ENCODE measurements around the gene ACTA2.

The ACTA2 gene

DNA sequence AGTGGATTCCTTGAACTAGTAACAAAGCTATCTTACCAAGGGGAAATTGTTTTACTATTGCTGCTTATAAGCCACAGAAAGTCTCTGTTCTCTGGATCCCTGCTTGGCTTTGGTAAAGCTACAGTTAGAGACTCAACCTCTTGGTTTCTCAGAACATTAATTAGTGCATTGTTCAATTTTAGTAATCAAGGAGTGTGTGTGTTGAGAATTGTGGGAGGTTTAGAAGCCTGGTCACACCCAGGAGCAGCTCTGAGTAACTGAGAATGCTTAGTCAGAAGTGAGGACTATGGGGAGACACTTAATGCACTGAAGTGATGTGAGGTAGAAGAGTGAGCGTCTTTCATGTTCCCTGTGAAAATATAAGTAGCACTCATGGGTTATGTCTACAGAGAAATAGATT, 8.2 kb upstream of the ACTA2 start:
- in situ Hi-C loops (cut with HindIII; ENCODE audit: low pct_unique_long_range_greater_than_20kb, low sequenced_read_pairs): no loop called here
- no peak for DNase-seq (ENCODE audit: low read depth in 1 of 2, low spot score in 1 of 2)
- TF ChIP-seq JUND (IDR thresholded peaks at IDR 0.05; ENCODE audit: low read depth): no peak

DNA sequence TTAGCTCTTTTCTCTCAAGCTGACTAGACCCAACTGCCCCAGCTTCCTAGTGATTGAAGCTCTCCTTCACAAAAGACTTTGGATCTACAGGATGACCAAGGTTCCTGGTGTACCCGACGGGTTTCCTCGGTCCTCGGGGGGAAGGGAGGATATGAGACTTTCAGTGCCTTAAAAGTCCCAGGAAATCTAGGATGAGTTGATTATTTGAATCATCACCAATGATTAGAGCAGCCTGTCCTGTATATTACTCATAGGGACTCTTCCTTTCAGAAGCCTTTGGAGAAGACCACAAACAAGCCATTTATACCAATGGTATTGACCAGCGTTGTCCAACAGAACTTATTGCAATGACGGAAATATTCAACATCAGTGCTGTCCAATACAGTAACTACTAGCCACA, 6.1 kb upstream of the ACTA2 start:
- DNase-seq (ENCODE audit: low read depth in 1 of 2, low spot score in 1 of 2): no peak
- TF ChIP-seq JUND (IDR thresholded peaks at IDR 0.05; ENCODE audit: low read depth): no peak
- in situ Hi-C loops (cut with HindIII; ENCODE audit: low pct_unique_long_range_greater_than_20kb, low sequenced_read_pairs): no loop called here

GRCh38 chr10:88957381-88957780, 4.8 kb upstream of the ACTA2 start:
- in situ Hi-C loops (cut with HindIII; ENCODE audit: low pct_unique_long_range_greater_than_20kb, low sequenced_read_pairs): no loop called here
- no peak for DNase-seq (ENCODE audit: low read depth in 1 of 2, low spot score in 1 of 2)
- TF ChIP-seq JUND (IDR thresholded peaks at IDR 0.05; ENCODE audit: low read depth): no peak

DNA sequence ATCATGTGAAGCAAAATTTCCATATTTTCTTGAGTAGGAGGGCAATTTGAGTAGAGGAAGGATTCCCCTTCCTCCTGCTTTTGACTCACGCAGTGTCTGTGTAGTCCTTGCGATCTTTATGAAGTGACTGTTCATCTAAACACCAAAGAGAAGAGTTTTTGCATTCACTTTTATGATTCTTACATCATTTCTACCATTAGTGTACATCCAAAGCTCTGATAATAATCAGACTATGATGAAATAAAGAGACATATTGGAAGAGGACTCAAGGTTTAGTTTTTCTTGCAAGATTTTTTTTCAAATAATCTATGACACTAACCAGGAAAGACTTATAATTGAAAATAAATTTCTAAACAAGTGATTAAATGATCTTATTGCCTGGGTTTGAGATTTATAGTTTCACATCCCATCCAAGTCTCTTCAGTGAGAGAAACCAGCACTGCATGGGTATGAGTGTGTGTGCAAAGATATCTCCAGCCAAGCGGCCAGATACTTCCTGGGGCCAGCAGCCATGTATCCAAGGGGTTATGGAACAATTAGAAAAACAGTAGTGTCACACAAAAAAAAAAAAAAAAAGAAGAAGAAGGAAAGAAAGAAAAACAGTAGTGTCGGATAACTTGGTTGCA, 2.0 kb upstream of the ACTA2 start:
- in situ Hi-C loops (cut with HindIII; ENCODE audit: low pct_unique_long_range_greater_than_20kb, low sequenced_read_pairs): no loop called here
- no peak for TF ChIP-seq JUND (IDR thresholded peaks at IDR 0.05; ENCODE audit: low read depth)
- no peak for DNase-seq (ENCODE audit: low read depth in 1 of 2, low spot score in 1 of 2)

- DNase-seq (ENCODE audit: low read depth in 1 of 2, low spot score in 1 of 2): no peak
- TF ChIP-seq JUND (IDR thresholded peaks at IDR 0.05; ENCODE audit: low read depth): no peak
- in situ Hi-C loops (cut with HindIII; ENCODE audit: low pct_unique_long_range_greater_than_20kb, low sequenced_read_pairs): no loop called here
Observed at GRCh38 chr10:88953662-88954061, 1.1 kb upstream of the ACTA2 start.

GRCh38 chr10:88949912-88950837, 2.4 kb downstream of the ACTA2 start:
- in situ Hi-C loops (cut with HindIII; ENCODE audit: low pct_unique_long_range_greater_than_20kb, low sequenced_read_pairs): loop anchor here (25.0 kb wide), 1 partner anchor 262 kb away; the partner anchor contains the start of gene CH25H
- TF ChIP-seq JUND (IDR thresholded peaks at IDR 0.05; ENCODE audit: low read depth): no peak

DNA sequence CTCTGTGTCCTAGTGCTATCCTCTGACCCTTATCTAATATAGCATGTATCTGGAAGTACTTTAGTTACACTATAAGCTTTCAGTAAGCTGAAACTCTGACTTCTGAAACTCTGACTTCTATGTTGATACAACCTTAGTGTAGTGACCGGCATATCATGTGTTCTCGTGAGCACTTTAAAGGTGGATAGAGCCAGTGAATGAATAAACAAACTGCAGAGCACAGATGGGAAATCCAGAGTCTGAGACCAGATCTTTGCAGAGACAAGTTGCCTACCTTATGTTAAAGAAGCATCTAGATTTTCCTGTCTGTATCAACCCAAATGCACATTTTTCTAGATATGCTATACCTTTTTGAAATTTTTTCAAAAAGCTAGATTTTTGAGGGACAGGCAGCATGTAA, 3.5 kb downstream of the ACTA2 start:
- DNase-seq (ENCODE audit: low read depth in 1 of 2, low spot score in 1 of 2): no peak
- in situ Hi-C loops (cut with HindIII; ENCODE audit: low pct_unique_long_range_greater_than_20kb, low sequenced_read_pairs): loop anchor here (25.0 kb wide), 1 partner anchor 263 kb away; the partner anchor contains the start of gene CH25H
- TF ChIP-seq JUND (IDR thresholded peaks at IDR 0.05; ENCODE audit: low read depth): no peak

More at GRCh38 chr10:88949912-88950837, 2.4 kb downstream of the ACTA2 start:
- DNase-seq (ENCODE audit: low read depth in 1 of 2, low spot score in 1 of 2): no peak

- no peak for TF ChIP-seq JUND (IDR thresholded peaks at IDR 0.05; ENCODE audit: low read depth)
- in situ Hi-C loops (cut with HindIII; ENCODE audit: low pct_unique_long_range_greater_than_20kb, low sequenced_read_pairs): loop anchor here (25.0 kb wide), 1 partner anchor 265 kb away; the partner anchor contains the start of gene CH25H
- DNase-seq (ENCODE audit: low read depth in 1 of 2, low spot score in 1 of 2): no peak
Observed at GRCh38 chr10:88946965-88947590, 5.5 kb downstream of the ACTA2 start.

DNA sequence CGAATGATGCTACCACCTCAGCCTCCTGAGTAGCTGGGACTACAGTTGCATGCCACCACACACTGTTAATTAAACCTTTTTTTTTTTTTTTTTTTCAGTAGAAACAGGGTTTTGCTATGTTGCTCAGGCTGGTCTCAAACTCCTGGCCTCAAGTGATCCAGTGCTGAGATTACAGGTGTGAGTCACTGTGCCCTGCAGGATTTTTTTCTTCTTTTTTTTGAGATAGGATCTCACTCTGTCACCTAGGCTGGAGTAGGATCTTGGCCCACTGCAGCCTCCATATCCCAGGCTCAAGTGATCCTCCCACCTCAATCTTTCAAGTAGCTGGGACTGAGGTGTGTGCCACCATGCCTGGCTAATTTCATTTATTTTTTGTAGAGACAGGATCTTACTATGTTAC, 6.4 kb downstream of the ACTA2 start:
- in situ Hi-C loops (cut with HindIII; ENCODE audit: low pct_unique_long_range_greater_than_20kb, low sequenced_read_pairs): loop anchor here (25.0 kb wide), 1 partner anchor 266 kb away; the partner anchor contains the start of gene CH25H
- no peak for TF ChIP-seq JUND (IDR thresholded peaks at IDR 0.05; ENCODE audit: low read depth)

DNA sequence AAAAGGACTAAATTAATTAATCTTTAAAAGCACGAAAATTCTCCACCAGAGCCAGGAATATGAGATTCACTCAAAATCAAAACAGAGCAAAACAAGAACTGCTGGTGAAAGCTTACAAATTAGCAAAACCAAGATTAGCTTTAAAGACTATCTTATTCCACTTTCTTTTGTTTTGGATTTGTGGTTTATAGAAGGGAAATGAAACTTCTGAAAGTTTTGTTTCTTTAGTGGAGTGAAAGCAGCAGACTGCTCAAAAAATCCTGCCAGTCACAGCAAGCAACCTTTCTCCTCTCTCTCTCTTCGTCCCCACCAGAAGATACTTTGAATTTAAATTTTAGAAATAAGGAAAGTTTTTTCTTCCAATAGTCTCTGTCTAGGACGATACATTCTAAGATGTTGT, 7.8 kb downstream of the ACTA2 start:
- in situ Hi-C loops (cut with HindIII; ENCODE audit: low pct_unique_long_range_greater_than_20kb, low sequenced_read_pairs): loop anchor here (25.0 kb wide), 1 partner anchor 267 kb away; the partner anchor contains the start of gene CH25H
- no peak for DNase-seq (ENCODE audit: low read depth in 1 of 2, low spot score in 1 of 2)
- no peak for TF ChIP-seq JUND (IDR thresholded peaks at IDR 0.05; ENCODE audit: low read depth)

More for the DNA sequence above, 6.4 kb downstream of the ACTA2 start:
- no peak for DNase-seq (ENCODE audit: low read depth in 1 of 2, low spot score in 1 of 2)

GRCh38 chr10:88943778-88944177, 8.8 kb downstream of the ACTA2 start:
- no peak for DNase-seq (ENCODE audit: low read depth in 1 of 2, low spot score in 1 of 2)
- in situ Hi-C loops (cut with HindIII; ENCODE audit: low pct_unique_long_range_greater_than_20kb, low sequenced_read_pairs): loop anchor here (25.0 kb wide), 1 partner anchor 269 kb away; the partner anchor contains the start of gene CH25H
- TF ChIP-seq JUND (IDR thresholded peaks at IDR 0.05; ENCODE audit: low read depth): no peak

- TF ChIP-seq JUND (IDR thresholded peaks at IDR 0.05; ENCODE audit: low read depth): no peak
- in situ Hi-C loops (cut with HindIII; ENCODE audit: low pct_unique_long_range_greater_than_20kb, low sequenced_read_pairs): loop anchor here (25.0 kb wide), 1 partner anchor 271 kb away; the partner anchor contains the start of gene CH25H
- no peak for DNase-seq (ENCODE audit: low read depth in 1 of 2, low spot score in 1 of 2)
Observed at GRCh38 chr10:88941026-88941425, 11.5 kb downstream of the ACTA2 start.

Measured in T47D (cell line).